ENCODE results near the gene RAD23A. TPM values are rescaled to one million over a fixed set of nuclear protein-coding genes. Genes with fewer than 3 reads are reported as not detected.

Gene RAD23A
- total and polyA plus RNA-seq, 4 donors, result 37.6 to 109 (median 93.5) TPM

DNA sequence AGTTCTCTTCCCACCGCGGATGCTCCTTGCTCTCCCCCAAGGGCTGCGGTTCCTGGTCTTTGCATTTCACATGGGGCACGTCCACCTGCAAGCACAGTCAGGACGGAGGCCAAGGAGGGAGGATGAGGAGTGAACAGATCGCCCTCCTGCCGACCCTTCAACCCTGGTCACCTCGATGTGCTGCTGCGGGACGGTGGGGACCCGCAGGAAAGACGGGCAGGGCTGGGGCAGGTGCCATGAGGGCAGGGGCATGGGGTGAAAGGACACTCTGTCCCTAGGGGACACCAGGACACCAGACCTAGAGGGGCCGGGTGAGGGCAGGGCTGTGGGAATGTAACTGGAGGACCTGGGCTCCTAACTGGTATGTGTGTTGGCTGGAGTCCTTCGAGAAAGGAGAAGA, 27.4 kb upstream of the RAD23A start:
- H3K27ac ChIP-seq (ENCODE audit: low read depth, low read length), result no peak overlapping the region
- no peaks in the 10 kb centered on the region for H3K9me3 ChIP-seq (ENCODE audit: control insufficient read depth, insufficient read depth, low read length)
- peaks cover 15% of the 10 kb centered on the region for H3K36me3 ChIP-seq (ENCODE audit: control insufficient read depth, insufficient read depth, low read length)
- H3K4me3 ChIP-seq (ENCODE audit: low read depth, low read length), result no peak overlapping the region
- H3K27me3 ChIP-seq (ENCODE audit: control insufficient read depth, insufficient read depth, low read length), result no peaks in the 10 kb centered on the region
- 98% methylated on average over 10 of the region's 14 CpGs for WGBS (ENCODE audit: insufficient coverage)
- DNase-seq (ENCODE audit: low read depth in 4 of 6, low spot score in 6 of 6), result no peak
- H3K4me1 ChIP-seq (ENCODE audit: control insufficient read depth, insufficient read depth, low read length), result peaks cover 25% of the 10 kb centered on the region

DNA sequence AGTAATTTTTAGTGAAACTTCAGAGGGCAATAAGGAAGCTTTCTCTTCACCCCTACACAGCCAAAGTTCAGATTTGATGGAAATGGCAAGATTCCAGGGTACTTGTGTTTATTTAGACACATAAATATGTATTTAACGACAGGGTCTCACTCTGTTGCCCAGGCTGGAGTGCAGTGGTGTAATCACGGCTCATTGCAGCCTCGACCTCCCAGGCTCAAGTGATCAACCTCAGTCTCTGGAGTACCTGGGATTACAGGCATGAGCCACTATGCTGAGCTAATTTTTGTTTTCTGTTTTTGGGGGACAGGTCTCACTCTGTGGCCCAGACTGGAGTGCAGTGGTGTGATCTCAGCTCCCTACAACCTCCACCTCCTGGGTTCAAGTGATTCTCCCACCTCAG, 24.6 kb upstream of the RAD23A start:
- 71% methylated on average over 3 of the region's 3 CpGs for WGBS (ENCODE audit: insufficient coverage)
- peaks cover 13% of the 10 kb centered on the region for H3K4me1 ChIP-seq (ENCODE audit: control insufficient read depth, insufficient read depth, low read length)
- no peak overlapping the region for H3K4me3 ChIP-seq (ENCODE audit: low read depth, low read length)
- H3K27ac ChIP-seq (ENCODE audit: low read depth, low read length), result no peak overlapping the region
- peaks cover 40% of the 10 kb centered on the region for H3K36me3 ChIP-seq (ENCODE audit: control insufficient read depth, insufficient read depth, low read length)
- no peaks in the 10 kb centered on the region for H3K27me3 ChIP-seq (ENCODE audit: control insufficient read depth, insufficient read depth, low read length)
- no peaks in the 10 kb centered on the region for H3K9me3 ChIP-seq (ENCODE audit: control insufficient read depth, insufficient read depth, low read length)
- no peak for DNase-seq (ENCODE audit: low read depth in 4 of 6, low spot score in 6 of 6)

DNA sequence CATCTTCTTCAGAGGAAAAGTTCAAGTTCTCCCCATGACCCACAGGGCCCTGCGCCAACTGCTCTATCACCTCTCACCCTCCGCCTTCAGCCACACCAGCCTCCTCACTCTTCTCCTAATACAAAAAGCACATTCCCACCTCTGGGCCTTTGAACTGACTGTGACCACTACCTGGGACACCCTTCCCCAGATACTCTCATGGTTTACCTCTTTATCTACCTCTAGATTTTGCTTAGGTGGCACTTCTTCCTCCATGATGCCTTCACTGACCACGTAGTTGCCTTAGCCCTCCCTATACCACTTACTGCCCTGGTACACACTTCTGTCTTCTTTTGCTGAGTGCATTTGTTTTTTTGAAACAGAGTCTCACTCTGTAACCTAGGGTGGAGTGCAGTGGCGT, 22.7 kb upstream of the RAD23A start:
- Histone ChIP-seq H3K9me3 (ENCODE audit: control insufficient read depth, insufficient read depth, low read length) (no peaks in the 10 kb centered on the region), H3K27me3 (ENCODE audit: control insufficient read depth, insufficient read depth, low read length) (no peaks in the 10 kb centered on the region), H3K36me3 (ENCODE audit: control insufficient read depth, insufficient read depth, low read length) (peaks cover 59% of the 10 kb centered on the region), H3K4me1 (ENCODE audit: control insufficient read depth, insufficient read depth, low read length) (peaks cover 13% of the 10 kb centered on the region), H3K27ac (ENCODE audit: low read depth, low read length) (no peak overlapping the region), H3K4me3 (ENCODE audit: low read depth, low read length) (no peak overlapping the region)
- DNase-seq (ENCODE audit: low read depth in 4 of 6, low spot score in 6 of 6), result no peak
- WGBS (ENCODE audit: insufficient coverage), result 100% methylated on average over 2 of the region's 4 CpGs

DNA sequence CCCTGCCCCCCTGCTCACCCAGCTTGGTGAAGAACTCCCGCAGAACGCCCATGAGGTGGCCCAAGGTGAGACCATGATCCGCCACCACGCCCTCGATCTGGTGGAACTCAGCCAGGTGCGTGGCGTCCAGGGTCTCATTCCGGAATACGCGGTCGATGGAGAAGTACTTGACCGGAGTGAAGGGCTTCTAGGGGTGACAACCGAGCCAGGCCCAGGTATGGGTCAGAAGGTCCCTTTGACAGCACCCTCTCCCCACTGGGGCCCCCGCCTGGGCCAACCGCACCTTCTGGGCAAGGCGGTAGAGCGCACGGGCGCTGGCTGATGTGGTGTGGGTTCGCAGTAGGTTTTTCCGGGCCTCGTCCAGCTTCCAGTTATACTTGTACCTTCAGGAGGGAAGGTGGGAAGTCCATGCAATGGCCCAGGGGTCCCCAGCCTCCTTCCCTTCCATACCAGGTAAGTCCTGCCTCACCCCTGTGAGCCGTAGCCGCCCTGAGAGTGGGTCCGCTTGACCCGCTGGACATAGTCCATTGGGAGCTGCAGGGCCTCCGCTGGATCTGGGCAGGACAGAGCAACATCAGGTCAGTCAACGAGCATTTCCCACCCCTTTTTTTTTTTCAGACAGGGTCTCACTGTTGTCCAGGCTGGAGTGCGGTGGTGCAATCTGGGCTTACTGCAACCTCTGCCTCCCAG, 20.9 kb upstream of the RAD23A start:
- peaks cover 77% of the 10 kb centered on the region for H3K36me3 ChIP-seq (ENCODE audit: control insufficient read depth, insufficient read depth, low read length)
- no peaks in the 10 kb centered on the region for H3K27me3 ChIP-seq (ENCODE audit: control insufficient read depth, insufficient read depth, low read length)
- DNase-seq (ENCODE audit: low read depth in 4 of 6, low spot score in 6 of 6), result no peak
- H3K27ac ChIP-seq (ENCODE audit: low read depth, low read length), result no peak overlapping the region
- no peaks in the 10 kb centered on the region for H3K9me3 ChIP-seq (ENCODE audit: control insufficient read depth, insufficient read depth, low read length)
- H3K4me1 ChIP-seq (ENCODE audit: control insufficient read depth, insufficient read depth, low read length), result no peaks in the 10 kb centered on the region
- 96% methylated on average over 18 of the region's 29 CpGs for WGBS (ENCODE audit: insufficient coverage)
- H3K4me3 ChIP-seq (ENCODE audit: low read depth, low read length), result no peak overlapping the region

DNA sequence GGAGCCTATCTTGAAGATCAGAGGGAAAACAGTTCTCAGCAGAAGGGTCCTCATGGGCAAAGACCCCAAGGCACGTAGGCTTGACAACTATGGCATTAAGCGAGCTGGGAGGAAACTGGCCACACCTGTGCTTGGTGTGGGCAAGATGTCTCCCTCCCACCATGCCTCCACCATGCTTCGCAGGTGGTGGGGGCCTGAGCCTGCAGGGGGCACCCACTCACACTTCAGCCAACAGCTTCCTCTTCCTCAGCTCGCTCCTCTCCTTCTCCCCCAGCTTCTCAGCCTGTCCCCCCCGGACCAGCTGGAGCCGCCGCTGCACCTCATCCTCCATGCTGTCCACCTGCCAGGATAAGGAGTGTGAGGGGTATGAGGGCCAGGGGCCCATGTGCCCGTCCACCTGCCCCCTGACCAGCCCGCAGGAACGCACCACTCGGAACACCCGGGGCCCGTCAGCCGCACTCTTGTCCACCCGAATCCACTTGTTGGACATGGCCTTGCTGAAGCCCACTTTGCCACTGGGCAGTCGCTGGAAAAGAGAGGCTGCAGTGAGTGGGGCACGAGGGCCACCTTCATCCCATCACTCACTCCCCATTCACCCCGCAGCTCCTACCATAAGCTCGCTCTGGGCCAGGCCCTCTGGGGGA, 15.5 kb upstream of the RAD23A start:
- H3K4me1 ChIP-seq (ENCODE audit: control insufficient read depth, insufficient read depth, low read length), result peaks cover 16% of the 10 kb centered on the region
- H3K9me3 ChIP-seq (ENCODE audit: control insufficient read depth, insufficient read depth, low read length), result no peaks in the 10 kb centered on the region
- no peak overlapping the region for H3K27ac ChIP-seq (ENCODE audit: low read depth, low read length)
- no peak for DNase-seq (ENCODE audit: low read depth in 4 of 6, low spot score in 6 of 6)
- 94% methylated on average over 12 of the region's 19 CpGs for WGBS (ENCODE audit: insufficient coverage)
- H3K27me3 ChIP-seq (ENCODE audit: control insufficient read depth, insufficient read depth, low read length), result no peaks in the 10 kb centered on the region
- H3K4me3 ChIP-seq (ENCODE audit: low read depth, low read length), result no peak overlapping the region
- H3K36me3 ChIP-seq (ENCODE audit: control insufficient read depth, insufficient read depth, low read length), result peaks cover 62% of the 10 kb centered on the region

DNA sequence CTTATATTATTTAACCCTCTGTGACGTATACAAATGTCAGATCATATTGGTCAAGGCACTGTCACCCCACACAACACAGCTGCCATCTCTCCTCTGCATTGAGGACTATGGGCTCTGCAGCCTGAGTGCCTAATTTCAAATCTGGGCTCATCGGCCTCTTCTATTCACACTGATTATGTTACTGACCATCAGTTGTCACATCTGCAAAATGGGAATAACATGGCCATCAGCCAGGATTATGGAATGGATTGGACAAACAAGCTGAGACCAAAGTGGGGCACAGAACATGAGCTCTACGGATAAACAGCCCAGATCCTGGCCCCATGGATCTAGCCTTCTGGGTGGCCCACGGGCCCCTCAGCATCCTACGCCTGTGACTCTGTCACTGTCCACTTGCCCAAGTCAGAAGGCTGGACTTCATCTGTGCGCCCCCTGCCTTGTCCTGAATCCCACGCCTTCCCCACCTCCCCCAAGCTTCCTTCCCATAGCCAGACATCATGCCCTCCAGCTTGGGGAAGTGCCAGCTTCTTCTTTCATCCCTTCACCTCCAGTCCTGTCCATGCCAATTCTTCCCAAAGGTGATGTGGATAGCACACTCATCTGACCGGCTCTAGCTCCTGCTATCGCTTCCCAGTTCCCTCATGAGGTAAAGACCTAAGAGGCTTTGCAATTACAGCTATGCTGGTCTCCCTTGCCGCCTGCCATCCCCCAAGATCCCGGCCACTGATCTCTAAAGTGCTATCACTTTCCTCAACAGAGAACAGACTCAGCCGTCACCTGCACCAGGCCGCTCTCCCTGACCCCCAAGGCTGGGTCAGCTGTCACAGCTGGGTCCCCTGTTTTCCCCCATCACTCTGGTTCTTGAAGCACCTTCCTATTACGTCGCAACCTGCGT, 13.0 kb upstream of the RAD23A start:
- no peaks in the 10 kb centered on the region for H3K27me3 ChIP-seq (ENCODE audit: control insufficient read depth, insufficient read depth, low read length)
- H3K27ac ChIP-seq (ENCODE audit: low read depth, low read length), result peak overlapping the region; percentile 63
- H3K4me1 ChIP-seq (ENCODE audit: control insufficient read depth, insufficient read depth, low read length), result peaks cover 24% of the 10 kb centered on the region
- H3K9me3 ChIP-seq (ENCODE audit: control insufficient read depth, insufficient read depth, low read length), result no peaks in the 10 kb centered on the region
- peaks cover 38% of the 10 kb centered on the region for H3K36me3 ChIP-seq (ENCODE audit: control insufficient read depth, insufficient read depth, low read length)
- WGBS (ENCODE audit: insufficient coverage), result 30% methylated on average over 16 of the region's 16 CpGs
- peak overlapping the region; percentile 82 for H3K4me3 ChIP-seq (ENCODE audit: low read depth, low read length)
- DNase-seq (ENCODE audit: low read depth in 4 of 6, low spot score in 6 of 6), result no peak

DNA sequence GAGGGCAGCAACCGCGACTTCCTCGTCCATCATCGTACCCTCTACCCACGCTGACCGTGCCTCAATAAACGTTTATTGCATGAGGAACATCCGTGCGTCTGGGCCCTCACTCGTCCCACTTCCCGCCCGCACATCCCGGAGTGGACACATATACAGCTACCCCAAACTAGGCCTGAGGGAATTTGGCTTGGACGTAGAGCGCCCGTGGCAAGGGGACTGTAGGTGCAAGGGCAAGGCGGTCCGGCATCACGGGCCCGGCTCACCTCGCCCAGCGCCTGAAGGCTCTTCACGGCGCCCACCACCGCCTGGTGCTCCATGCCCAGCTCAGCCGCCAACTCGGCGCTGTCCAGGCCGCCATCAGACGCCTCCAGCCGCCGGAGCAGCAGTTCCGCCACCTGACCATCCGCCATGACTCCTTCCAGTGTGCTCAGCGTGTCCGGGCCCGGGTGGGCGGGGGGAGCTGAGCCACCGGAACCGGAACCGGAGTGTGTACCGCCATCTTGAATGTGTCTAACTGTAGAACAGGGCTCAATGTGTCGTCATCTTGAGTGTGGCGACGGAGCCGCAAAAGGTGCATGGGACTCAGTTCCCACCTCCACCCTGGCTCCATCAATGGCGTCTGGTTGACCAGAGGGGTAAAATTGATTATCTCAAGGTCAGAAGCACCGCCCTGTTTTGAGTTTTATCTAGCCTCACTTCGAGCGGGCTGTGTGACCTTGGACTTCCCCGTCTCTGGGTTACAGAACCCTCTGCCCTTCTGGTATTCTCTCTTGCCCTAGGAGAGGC, 12.2 kb upstream of the RAD23A start, which contains the start of gene FARSA:
Gene FARSA (minus strand): TSS at position 425 of the 786 bp plus-strand sequence. CDS start 15 bp downstream, at position 410.
- Histone ChIP-seq H3K36me3 (ENCODE audit: control insufficient read depth, insufficient read depth, low read length) (peaks cover 30% of the 10 kb centered on the region), H3K27ac (ENCODE audit: low read depth, low read length) (peak within 1 kb of the TSS; percentile 63), H3K9me3 (ENCODE audit: control insufficient read depth, insufficient read depth, low read length) (no peaks in the 10 kb centered on the region), H3K4me1 (ENCODE audit: control insufficient read depth, insufficient read depth, low read length) (peaks cover 29% of the 10 kb centered on the region), H3K4me3 (ENCODE audit: low read depth, low read length) (peak within 1 kb of the TSS; percentile 82), H3K27me3 (ENCODE audit: control insufficient read depth, insufficient read depth, low read length) (no peaks in the 10 kb centered on the region)
- peak in 4 of 6 donors; percentile 86 to 98 (median 92) for DNase-seq (ENCODE audit: low read depth in 4 of 6, low spot score in 6 of 6)
- under 1% methylated on average over 42 of the region's 51 CpGs for WGBS (ENCODE audit: insufficient coverage)

DNA sequence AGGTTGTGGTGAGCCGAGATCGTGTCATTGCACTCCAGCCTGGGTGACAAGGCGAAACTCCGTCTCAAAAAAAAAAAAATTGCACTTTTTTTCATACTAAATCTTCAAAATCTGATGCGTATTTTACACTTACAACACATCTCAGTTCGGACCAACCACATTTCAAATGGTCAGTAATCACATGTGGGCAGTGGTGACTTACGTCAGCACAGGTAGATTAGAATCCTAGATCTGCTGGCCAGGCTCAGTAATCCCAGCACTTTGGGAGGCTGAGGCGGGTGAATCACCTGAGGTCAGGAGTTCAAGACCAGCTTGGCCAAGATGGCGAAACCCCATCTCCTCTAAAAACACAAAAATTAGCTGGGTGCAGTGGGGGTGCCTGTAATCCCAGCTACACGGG, 10.6 kb upstream of the RAD23A start:
- no peak for DNase-seq (ENCODE audit: low read depth in 4 of 6, low spot score in 6 of 6)
- Histone ChIP-seq H3K9me3 (ENCODE audit: control insufficient read depth, insufficient read depth, low read length) (no peaks in the 10 kb centered on the region), H3K4me1 (ENCODE audit: control insufficient read depth, insufficient read depth, low read length) (peaks cover 37% of the 10 kb centered on the region), H3K36me3 (ENCODE audit: control insufficient read depth, insufficient read depth, low read length) (peaks cover 19% of the 10 kb centered on the region), H3K4me3 (ENCODE audit: low read depth, low read length) (no peak overlapping the region), H3K27me3 (ENCODE audit: control insufficient read depth, insufficient read depth, low read length) (no peaks in the 10 kb centered on the region), H3K27ac (ENCODE audit: low read depth, low read length) (no peak overlapping the region)
- 96% methylated on average over 8 of the region's 10 CpGs for WGBS (ENCODE audit: insufficient coverage)

DNA sequence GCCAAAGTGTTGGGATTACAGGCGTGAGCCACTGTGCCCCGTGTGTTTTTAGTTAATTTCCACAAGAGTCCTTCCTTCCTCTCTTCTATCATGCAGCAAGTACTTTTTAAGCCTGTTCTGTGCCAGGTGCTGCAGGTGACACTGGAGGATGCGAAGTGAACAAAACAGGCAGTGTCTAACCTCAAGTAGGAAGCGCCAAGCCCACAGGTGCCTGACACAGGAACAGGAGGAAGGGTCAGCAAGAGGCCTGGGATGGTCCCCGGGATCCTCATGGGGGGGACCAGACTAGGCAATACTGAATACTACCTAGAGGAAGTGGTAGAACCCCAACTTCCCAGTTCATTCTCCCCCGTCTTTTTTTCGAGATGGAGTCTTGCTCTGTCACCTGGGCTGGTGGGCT, 9.1 kb upstream of the RAD23A start:
- no peaks in the 10 kb centered on the region for H3K27me3 ChIP-seq (ENCODE audit: control insufficient read depth, insufficient read depth, low read length)
- H3K9me3 ChIP-seq (ENCODE audit: control insufficient read depth, insufficient read depth, low read length), result no peaks in the 10 kb centered on the region
- H3K4me3 ChIP-seq (ENCODE audit: low read depth, low read length), result no peak overlapping the region
- peaks cover 51% of the 10 kb centered on the region for H3K4me1 ChIP-seq (ENCODE audit: control insufficient read depth, insufficient read depth, low read length)
- DNase-seq (ENCODE audit: low read depth in 4 of 6, low spot score in 6 of 6), result no peak
- H3K36me3 ChIP-seq (ENCODE audit: control insufficient read depth, insufficient read depth, low read length), result peaks cover 20% of the 10 kb centered on the region
- 88% methylated on average over 4 of the region's 7 CpGs for WGBS (ENCODE audit: insufficient coverage)
- no peak overlapping the region for H3K27ac ChIP-seq (ENCODE audit: low read depth, low read length)
